HK-2 (cell line): ENCODE measurements around the gene ILKAP.

ENCODE experiments used
- DNase-seq: peaks from one replicate; pipeline ENCODE4 v3.0.0-alpha.2; 2018; ENCODE audit not compliant: unreplicated experiment

The ILKAP gene

DNA sequence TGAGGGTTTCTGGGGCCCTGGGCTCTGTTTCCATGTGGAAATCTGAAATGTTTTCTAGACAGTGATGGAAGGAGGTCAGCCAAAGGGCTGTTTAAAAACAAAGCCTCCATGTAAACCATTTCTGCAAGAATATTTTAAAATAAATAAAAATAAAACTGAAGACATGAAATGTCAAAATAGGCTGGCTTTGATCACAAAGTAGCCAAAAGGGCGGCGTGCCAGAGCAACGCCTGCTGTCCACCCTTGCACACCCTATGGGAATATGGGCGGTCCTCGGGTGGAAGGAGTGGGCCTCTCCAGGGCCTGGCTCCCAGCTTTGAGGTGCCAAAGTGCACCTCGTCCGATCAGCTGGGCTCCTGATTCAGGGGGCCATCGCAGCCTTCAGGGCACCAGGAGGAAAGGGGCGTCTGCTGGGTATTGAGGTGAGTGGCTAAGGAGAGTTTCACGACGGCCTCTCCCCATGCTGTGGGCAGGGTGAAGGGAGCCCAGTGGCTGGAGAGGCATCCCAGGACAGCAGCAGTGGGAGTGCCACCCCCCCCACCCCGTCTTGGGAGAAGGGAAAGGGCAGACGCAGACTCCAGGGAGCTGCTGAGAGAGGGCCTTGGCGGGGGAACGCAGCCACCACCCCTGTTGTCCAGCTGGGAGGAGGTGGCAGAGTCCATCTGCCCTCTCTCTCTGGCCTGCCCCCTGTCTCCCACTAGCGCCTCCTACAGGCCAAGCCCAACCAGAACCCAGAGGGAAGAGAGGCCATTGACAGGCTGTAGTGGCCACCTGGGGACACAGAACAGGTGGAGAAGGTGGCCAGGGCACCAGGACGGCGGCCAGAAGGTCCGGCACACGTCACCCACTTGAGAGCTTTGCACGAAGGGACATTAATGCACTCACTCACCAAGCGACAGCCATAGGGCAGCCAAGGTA is 50.5 kb downstream of the ILKAP start:
- DNase-seq = no peak

GRCh38 chr2:238151628-238152235 is 51.8 kb downstream of the ILKAP start:
- DNase-seq = no peak

- DNase-seq = no peak
Measured at GRCh38 chr2:238151205-238151604, 52.3 kb downstream of the ILKAP start.

DNA sequence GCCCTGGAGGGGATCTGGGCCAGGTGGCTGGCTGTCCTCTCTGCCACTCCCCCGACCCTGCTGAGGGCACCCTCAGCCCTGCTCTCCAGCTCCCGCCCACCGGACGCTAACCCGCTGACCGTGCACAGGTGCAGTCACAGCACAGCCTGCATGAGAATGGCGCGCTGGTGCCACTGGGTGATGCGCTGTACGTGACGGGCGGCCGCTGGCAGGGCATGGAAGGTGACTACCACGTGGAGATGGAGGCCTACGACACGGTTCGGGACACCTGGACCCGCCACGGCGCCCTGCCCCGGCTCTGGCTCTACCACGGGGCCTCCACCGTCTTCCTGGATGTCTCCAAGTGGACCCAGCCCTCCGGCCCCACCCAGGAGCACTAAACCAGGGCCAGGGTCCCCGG is 52.8 kb downstream of the ILKAP start:
- DNase-seq = no peak

- DNase-seq = no peak
Measured at GRCh38 chr2:238149841-238150572, 53.5 kb downstream of the ILKAP start.

- no peak for DNase-seq
Measured at GRCh38 chr2:238148981-238149380, 54.5 kb downstream of the ILKAP start.

DNA sequence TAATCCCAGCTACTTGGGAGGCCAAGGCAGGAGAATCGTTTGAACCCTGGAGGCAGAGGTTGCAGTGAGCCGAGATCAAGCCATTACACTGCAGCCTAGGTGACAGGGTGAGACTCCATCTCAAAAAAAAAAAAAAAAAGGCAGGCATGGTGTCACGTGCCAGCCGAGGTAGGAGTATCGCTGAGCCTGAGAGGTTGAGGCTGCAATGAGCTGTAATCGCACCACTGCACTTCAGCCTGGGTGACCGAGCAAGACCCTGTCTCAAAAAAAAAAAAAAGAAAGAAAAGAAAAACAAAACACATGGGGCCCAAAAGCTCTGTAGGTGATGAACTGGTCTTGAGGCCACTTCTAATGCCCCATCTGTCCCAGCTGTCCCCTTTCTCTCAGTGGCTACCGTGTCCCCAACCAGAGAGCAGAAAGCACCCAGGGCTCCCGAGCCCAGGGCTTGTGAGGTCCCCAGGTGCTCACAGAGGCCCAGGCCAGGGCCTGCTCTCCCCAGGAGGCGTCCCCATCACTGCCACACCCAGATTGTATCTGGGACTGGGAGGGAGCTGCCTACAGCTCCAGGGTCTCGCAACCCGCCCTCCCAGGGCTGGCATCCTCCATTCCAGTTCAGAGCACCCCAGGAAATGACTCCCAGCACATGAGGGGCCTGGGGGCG is 56.5 kb downstream of the ILKAP start:
- peak; percentile 28 for DNase-seq

- DNase-seq = no peak
Measured at GRCh38 chr2:238145851-238146250, 57.6 kb downstream of the ILKAP start.

DNA sequence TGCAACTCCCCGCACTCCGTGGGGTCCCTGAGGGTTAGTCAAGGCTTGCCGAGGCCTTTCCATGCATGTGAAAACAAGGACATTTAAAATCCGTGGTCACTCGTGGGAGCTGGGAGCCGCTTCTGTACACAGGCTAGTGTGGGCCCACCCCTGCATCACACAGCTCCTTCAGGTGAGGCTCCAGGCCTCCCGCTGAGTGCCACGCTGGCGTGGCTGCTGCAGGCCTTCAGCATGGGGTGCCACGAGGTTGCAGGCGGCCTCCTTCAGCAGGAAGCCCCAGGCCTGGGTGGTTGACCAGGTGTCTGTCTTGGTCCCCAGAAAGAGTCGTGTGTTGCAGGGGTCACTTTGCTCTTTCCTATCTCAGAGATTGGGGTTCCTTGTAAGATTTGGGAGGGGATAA is 58.4 kb downstream of the ILKAP start:
- no peak for DNase-seq

DNA sequence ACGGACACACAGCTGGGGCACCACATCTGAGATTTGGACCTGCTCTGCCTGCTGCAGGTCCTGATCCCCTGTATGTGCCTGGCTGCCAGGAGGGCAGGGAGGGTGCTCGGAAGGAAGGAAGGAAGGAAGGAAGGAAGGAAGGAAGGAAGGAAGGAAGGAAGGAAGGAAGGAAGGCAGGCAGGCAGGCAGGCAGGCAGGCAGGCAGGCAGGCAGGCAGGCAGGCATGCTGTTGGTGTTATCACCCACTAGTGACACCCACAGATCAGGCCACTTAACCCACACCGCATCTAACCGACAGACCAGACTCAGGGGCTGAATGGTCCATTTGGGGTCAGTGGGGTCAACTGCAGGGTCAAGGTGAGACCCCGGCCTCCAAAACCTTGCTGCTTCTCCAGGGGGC is 59.2 kb downstream of the ILKAP start:
- DNase-seq = no peak

GRCh38 chr2:238143239-238143951 is 60.1 kb downstream of the ILKAP start:
- DNase-seq = peak; percentile 86

- DNase-seq = peak; percentile 41
Measured at GRCh38 chr2:238142382-238143205, 60.9 kb downstream of the ILKAP start.

DNA sequence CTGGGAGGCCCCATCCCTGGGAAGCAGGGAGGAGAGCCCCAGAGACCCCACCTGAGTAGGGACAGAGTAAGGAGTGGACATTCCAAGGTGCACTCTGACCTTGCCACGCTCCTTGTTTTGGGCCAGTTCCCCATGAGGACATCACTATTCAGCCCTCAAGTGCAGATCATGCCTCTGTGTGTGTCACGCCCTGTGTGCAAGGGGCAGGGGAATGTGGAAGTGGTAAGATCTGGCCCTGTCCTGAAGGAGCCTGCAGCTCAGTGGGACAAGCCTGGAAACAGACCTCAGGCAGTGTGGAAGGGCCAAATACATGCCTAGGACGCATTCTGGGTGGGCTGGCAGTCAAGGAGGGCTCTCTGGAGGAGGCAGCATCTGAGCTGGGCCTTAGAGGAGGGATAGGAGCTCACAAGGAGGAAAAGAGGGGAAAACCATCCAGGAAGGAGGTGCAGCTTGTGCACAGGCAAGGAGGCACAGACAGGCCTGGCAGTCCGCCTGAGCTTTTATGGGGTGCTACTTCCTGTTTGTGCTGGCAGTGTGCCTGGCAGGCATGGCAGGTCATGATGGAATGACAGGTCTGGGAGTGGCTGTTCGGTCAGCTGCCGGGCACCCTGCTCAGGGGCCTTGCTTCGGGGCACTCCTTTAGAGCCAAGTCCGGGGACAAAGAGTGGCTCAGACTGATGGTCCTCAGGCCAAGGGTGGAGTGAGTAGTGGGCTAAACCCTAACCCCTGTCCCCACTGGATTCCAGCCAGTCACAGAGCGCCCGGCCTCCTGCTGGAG is 61.8 kb downstream of the ILKAP start:
- peak; percentile 82 for DNase-seq

- DNase-seq = no peak
Measured at GRCh38 chr2:238140721-238141540, 62.6 kb downstream of the ILKAP start.

- no peak for DNase-seq
Measured at GRCh38 chr2:238140040-238140439, 63.5 kb downstream of the ILKAP start.

DNA sequence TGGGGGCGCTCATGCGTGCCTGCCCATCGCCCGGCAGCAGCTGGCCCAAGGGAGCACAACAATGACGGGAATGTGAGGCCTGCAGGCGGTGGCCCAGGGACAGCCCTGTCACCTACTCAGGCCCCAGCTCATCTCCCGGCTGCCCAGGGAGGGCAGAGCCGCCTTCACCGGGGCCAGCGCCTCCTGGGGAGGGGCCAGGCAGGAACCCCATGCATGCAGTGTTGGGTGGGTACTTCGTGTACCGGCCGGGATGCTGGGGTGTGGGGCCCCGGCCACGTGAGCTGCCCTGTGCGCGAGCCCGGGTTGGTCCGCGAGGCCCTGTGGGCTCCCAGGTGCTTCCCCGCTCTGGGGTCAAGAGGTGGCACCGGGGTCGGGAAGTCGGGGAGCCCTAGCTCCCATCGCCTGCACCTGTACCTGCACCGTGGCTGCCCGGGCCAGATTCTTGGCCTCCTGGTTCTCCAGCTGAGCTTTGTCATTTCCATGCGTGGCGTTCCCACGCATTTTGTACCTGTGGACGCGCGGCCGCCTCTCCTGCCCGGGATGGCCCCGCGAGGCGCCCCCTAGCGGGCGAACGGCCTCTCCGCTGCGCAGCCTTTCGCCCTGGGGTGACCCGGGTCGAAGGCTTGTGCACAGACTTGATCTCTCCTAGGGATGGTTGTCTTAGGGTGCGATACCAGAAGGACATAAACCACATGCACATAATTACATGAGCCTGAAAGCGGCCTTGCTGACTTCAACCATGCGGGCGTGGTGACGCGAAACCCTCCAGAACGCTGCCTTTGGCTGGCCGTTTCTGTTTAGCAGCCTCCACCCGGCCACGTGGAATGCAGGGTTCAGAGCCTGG is 64.1 kb downstream of the ILKAP start:
- no peak for DNase-seq

- DNase-seq = no peak
Measured at GRCh38 chr2:238138331-238139195, 64.9 kb downstream of the ILKAP start, which contains the start of gene KLHL30. Gene KLHL30, plus strand, starts transcription at chr2:238138668. Its CDS starts 2,087 bp downstream, at chr2:238140755.
